CD4-positive, alpha-beta memory T cell (primary cell): ENCODE data around the gene ENKUR. TPM values are rescaled to one million over a fixed set of nuclear protein-coding genes. Genes with fewer than 3 reads are reported as not detected.

Experiments used
- CTCF ChIA-PET: fragments of 350-600 bp; sonication (Branson Sonifier 250); formaldehyde crosslinking; loops from one replicate; lab custom pipeline; 2021; ENCODE audit warnings: inconsistent platforms; ENCODE audit not compliant: partially characterized antibody; lab: Charles Lee
- POLR2A ChIA-PET: fragments of 350-600 bp; sonication (Branson Sonifier 250); formaldehyde crosslinking; loops from one replicate; lab custom pipeline; 2021; ENCODE audit not compliant: partially characterized antibody; lab: Charles Lee
- DNase-seq, 5 donors: peaks; one replicate each; pipeline versions ENCODE4 v3.0.0 to v3.0.0-alpha.2; 2020 to 2022; ENCODE audit warnings: mixed read lengths in 1 of 5
- H3K27ac ChIP-seq: one replicate; pipeline ENCODE4 v1.7.0; 2013; ENCODE audit warnings: low read depth, low read length
- H3K27me3 ChIP-seq: 2 replicates; pipeline ENCODE4 v1.7.0; 2013; ENCODE audit warnings: mild to moderate bottlenecking, low read length, moderate library complexity; ENCODE audit not compliant: insufficient read depth
- H3K36me3 ChIP-seq: 2 replicates; pipeline ENCODE4 v1.7.0; 2013; ENCODE audit warnings: mild to moderate bottlenecking, low read length, moderate library complexity; ENCODE audit not compliant: insufficient read depth
- H3K4me1 ChIP-seq: 2 replicates; pipeline ENCODE4 v1.7.0; 2013; ENCODE audit warnings: mild to moderate bottlenecking, low read length, moderate library complexity; ENCODE audit not compliant: insufficient read depth
- H3K4me3 ChIP-seq, 2 donors: one replicate each; pipeline ENCODE4 v1.7.0; 2013; ENCODE audit warnings: low read length in 2 of 2, mild to moderate bottlenecking in 1 of 2
- H3K9me3 ChIP-seq, 2 donors: one replicate each; pipeline ENCODE4 v1.7.0; 2013; ENCODE audit warnings: low read length in 2 of 2, control low read depth in 1 of 2; ENCODE audit not compliant: control insufficient read depth in 1 of 2
- H3K27ac Mint-ChIP-seq, 7 donors: one replicate each; pipeline ENCODE4 v1.8.0; 2020 to 2021; ENCODE audit warnings: mixed read lengths in 7 of 7, mild to moderate bottlenecking in 6 of 7, inconsistent platforms in 3 of 7, moderate library complexity in 3 of 7
- H3K27me3 Mint-ChIP-seq, 2 donors: one replicate each; pipeline ENCODE4 v1.8.0; 2020 to 2021; ENCODE audit warnings: mixed read lengths in 2 of 2
- H3K36me3 Mint-ChIP-seq, 2 donors: one replicate each; pipeline ENCODE4 v1.8.0; 2020 to 2021; ENCODE audit warnings: mixed read lengths in 2 of 2, inconsistent platforms in 1 of 2, mild to moderate bottlenecking in 1 of 2
- H3K4me1 Mint-ChIP-seq, 4 donors: one replicate each; pipeline ENCODE4 v1.8.0; 2020 to 2021; ENCODE audit warnings: mixed read lengths in 4 of 4, mild to moderate bottlenecking in 1 of 4
- H3K4me3 Mint-ChIP-seq, 8 donors: one replicate each; pipeline ENCODE4 v1.8.0; 2020 to 2021; ENCODE audit warnings: mixed read lengths in 8 of 8, mild to moderate bottlenecking in 7 of 8, moderate library complexity in 6 of 8, inconsistent platforms in 3 of 8
- H3K9me3 Mint-ChIP-seq, 8 donors: one replicate each; pipeline ENCODE4 v1.8.0; 2020 to 2021; ENCODE audit warnings: mixed read lengths in 8 of 8, mild to moderate bottlenecking in 5 of 8, inconsistent platforms in 3 of 8, moderate library complexity in 1 of 8
- intact Hi-C: fragments of 100-400 bp; cut with micrococcal nuclease; formaldehyde crosslinking; loops from one replicate; pipeline ENCODE4 v1.15.1; 2023
- polyA plus RNA-seq, 2 donors: library from polyadenylated mRNA; unstranded; fragments of 300-500 nt; fragmentation: Illumina TruSeq; gene quantifications; one replicate each; pipeline ENCODE4 v1.2.3, GENCODE V29; 2021
- total RNA-seq, 2 experiments: library from RNA; stranded (reverse); gene quantifications; one replicate each; pipeline ENCODE4 v1.2.3, GENCODE V29; 2021

Gene ENKUR
- total and polyA plus RNA-seq, 4 experiments from 2014 or later: not detected

- CTCF ChIA-PET: interaction anchor here (1.0 kb wide), 2 partner anchors 53 to 365 kb away, joined by 3 read pairs; no protein-coding TSS in a partner anchor
- H3K9me3 Mint-ChIP-seq: no peaks in the 10 kb centered on the region
Observed at GRCh38 chr10:24982319-24983112, 33.4 kb downstream of the ENKUR start.

GRCh38 chr10:24981161-24981710 is 34.7 kb downstream of the ENKUR start:
- Histone ChIP-seq H3K4me3 (no peak overlapping the region), H3K9me3 (no peaks in the 10 kb centered on the region), H3K27ac (no peak overlapping the region), H3K27me3 (no peaks in the 10 kb centered on the region), H3K36me3 (no peaks in the 10 kb centered on the region), H3K4me1 (peaks cover 5% of the 10 kb centered on the region)
- Mint-ChIP-seq H3K27me3 (peaks cover 0 to 1% of the 10 kb centered on the region in 2 donors), H3K4me1 (peaks cover 0 to 8% (median 4%) of the 10 kb centered on the region in 4 donors), H3K4me3 (no peak overlapping the region), H3K36me3 (no peaks in the 10 kb centered on the region), H3K27ac (no peak overlapping the region), H3K9me3 (no peaks in the 10 kb centered on the region)
- CTCF ChIA-PET: interaction anchor here (0.6 to 1.0 kb wide), 2 partner anchors 272 to 363 kb away, joined by 3 read pairs; no protein-coding TSS in a partner anchor
- POLR2A ChIA-PET: no interaction called here
- no peak for DNase-seq
- intact Hi-C loops: no loop called here

More at GRCh38 chr10:24982319-24983112, 33.4 kb downstream of the ENKUR start:
- H3K4me1 Mint-ChIP-seq: peaks cover 0 to 8% (median 4%) of the 10 kb centered on the region in 4 donors
- intact Hi-C loops: no loop called here
- H3K27ac Mint-ChIP-seq: no peak overlapping the region
- POLR2A ChIA-PET: no interaction called here
- H3K27me3 Mint-ChIP-seq: peaks cover 0 to 1% of the 10 kb centered on the region in 2 donors
- no peak for DNase-seq
- H3K27ac ChIP-seq: no peak overlapping the region
- no peaks in the 10 kb centered on the region for H3K27me3 ChIP-seq
- no peaks in the 10 kb centered on the region for H3K36me3 ChIP-seq
- H3K4me3 ChIP-seq: no peak overlapping the region
- H3K4me3 Mint-ChIP-seq: no peak overlapping the region
- H3K36me3 Mint-ChIP-seq: no peaks in the 10 kb centered on the region
- H3K9me3 ChIP-seq: no peaks in the 10 kb centered on the region
- H3K4me1 ChIP-seq: peaks cover 5% of the 10 kb centered on the region

GRCh38 chr10:24979685-24980084 is 36.3 kb downstream of the ENKUR start:
- DNase-seq: no peak
- ChIA-PET POLR2A (no interaction called here), CTCF (no interaction called here)
- no peak overlapping the region for H3K4me3 Mint-ChIP-seq
- H3K27me3 Mint-ChIP-seq: peaks cover 0 to 1% of the 10 kb centered on the region in 2 donors
- no peaks in the 10 kb centered on the region for H3K36me3 Mint-ChIP-seq
- peaks cover 0 to 8% (median 4%) of the 10 kb centered on the region in 4 donors for H3K4me1 Mint-ChIP-seq
- no peak overlapping the region for H3K4me3 ChIP-seq
- H3K27ac Mint-ChIP-seq: peak overlapping the region in 1 of 7 donors; percentile 33
- H3K27me3 ChIP-seq: no peaks in the 10 kb centered on the region
- H3K36me3 ChIP-seq: no peaks in the 10 kb centered on the region
- H3K27ac ChIP-seq: no peak overlapping the region
- H3K9me3 Mint-ChIP-seq: no peaks in the 10 kb centered on the region
- peaks cover 5% of the 10 kb centered on the region for H3K4me1 ChIP-seq
- H3K9me3 ChIP-seq: no peaks in the 10 kb centered on the region
- intact Hi-C loops: no loop called here

- Mint-ChIP-seq H3K27ac (no peak overlapping the region), H3K36me3 (no peaks in the 10 kb centered on the region), H3K4me1 (peaks cover 0 to 4% (median 2%) of the 10 kb centered on the region in 4 donors), H3K4me3 (no peak overlapping the region), H3K9me3 (no peaks in the 10 kb centered on the region), H3K27me3 (no peaks in the 10 kb centered on the region)
- no peak overlapping the region for H3K27ac ChIP-seq
- intact Hi-C loops: no loop called here
- no peak overlapping the region for H3K4me3 ChIP-seq
- no peaks in the 10 kb centered on the region for H3K36me3 ChIP-seq
- no peak for DNase-seq
- POLR2A ChIA-PET: no interaction called here
- no peaks in the 10 kb centered on the region for H3K27me3 ChIP-seq
- no peaks in the 10 kb centered on the region for H3K9me3 ChIP-seq
- H3K4me1 ChIP-seq: peaks cover 3% of the 10 kb centered on the region
- CTCF ChIA-PET: interaction anchor here (0.6 to 1.5 kb wide), 3 partner anchors 15 to 357 kb away, joined by 3 to 5 read pairs (median 3); no protein-coding TSS in a partner anchor
Observed at GRCh38 chr10:24974976-24975375, 41.0 kb downstream of the ENKUR start.

GRCh38 chr10:24973163-24973562 is 42.8 kb downstream of the ENKUR start:
- Mint-ChIP-seq H3K27ac (no peak overlapping the region), H3K9me3 (no peaks in the 10 kb centered on the region), H3K4me3 (no peak overlapping the region), H3K27me3 (no peaks in the 10 kb centered on the region), H3K36me3 (no peaks in the 10 kb centered on the region), H3K4me1 (peaks cover 0 to 7% (median 2%) of the 10 kb centered on the region in 4 donors)
- H3K27ac ChIP-seq: no peak overlapping the region
- ChIA-PET POLR2A (no interaction called here), CTCF (no interaction called here)
- peaks cover 4% of the 10 kb centered on the region for H3K4me1 ChIP-seq
- no peak for DNase-seq
- no peak overlapping the region for H3K4me3 ChIP-seq
- H3K9me3 ChIP-seq: no peaks in the 10 kb centered on the region
- no peaks in the 10 kb centered on the region for H3K36me3 ChIP-seq
- no peaks in the 10 kb centered on the region for H3K27me3 ChIP-seq
- intact Hi-C loops: no loop called here

GRCh38 chr10:24971374-24971773 is 44.6 kb downstream of the ENKUR start:
- Mint-ChIP-seq H3K9me3 (no peaks in the 10 kb centered on the region), H3K4me1 (peaks cover 0 to 7% (median 2%) of the 10 kb centered on the region in 4 donors), H3K36me3 (no peaks in the 10 kb centered on the region), H3K27me3 (no peaks in the 10 kb centered on the region), H3K27ac (no peak overlapping the region), H3K4me3 (no peak overlapping the region)
- H3K36me3 ChIP-seq: no peaks in the 10 kb centered on the region
- no peaks in the 10 kb centered on the region for H3K27me3 ChIP-seq
- no peak overlapping the region for H3K27ac ChIP-seq
- H3K4me1 ChIP-seq: peaks cover 4% of the 10 kb centered on the region
- intact Hi-C loops: no loop called here
- no peak for DNase-seq
- ChIA-PET POLR2A (no interaction called here), CTCF (no interaction called here)
- H3K9me3 ChIP-seq: no peaks in the 10 kb centered on the region
- no peak overlapping the region for H3K4me3 ChIP-seq

- Histone ChIP-seq H3K27me3 (no peaks in the 10 kb centered on the region), H3K4me3 (no peak overlapping the region), H3K27ac (no peak overlapping the region), H3K4me1 (peaks cover 4% of the 10 kb centered on the region), H3K36me3 (no peaks in the 10 kb centered on the region), H3K9me3 (no peaks in the 10 kb centered on the region)
- Mint-ChIP-seq H3K4me3 (no peak overlapping the region), H3K36me3 (no peaks in the 10 kb centered on the region), H3K4me1 (peaks cover 0 to 7% (median 2%) of the 10 kb centered on the region in 4 donors), H3K27me3 (no peaks in the 10 kb centered on the region), H3K9me3 (no peaks in the 10 kb centered on the region), H3K27ac (no peak overlapping the region)
- ChIA-PET POLR2A (no interaction called here), CTCF (no interaction called here)
- intact Hi-C loops: no loop called here
- no peak for DNase-seq
Observed at GRCh38 chr10:24969841-24970281, 46.1 kb downstream of the ENKUR start.
